ENCODE results near the gene E4F1.

DNA sequence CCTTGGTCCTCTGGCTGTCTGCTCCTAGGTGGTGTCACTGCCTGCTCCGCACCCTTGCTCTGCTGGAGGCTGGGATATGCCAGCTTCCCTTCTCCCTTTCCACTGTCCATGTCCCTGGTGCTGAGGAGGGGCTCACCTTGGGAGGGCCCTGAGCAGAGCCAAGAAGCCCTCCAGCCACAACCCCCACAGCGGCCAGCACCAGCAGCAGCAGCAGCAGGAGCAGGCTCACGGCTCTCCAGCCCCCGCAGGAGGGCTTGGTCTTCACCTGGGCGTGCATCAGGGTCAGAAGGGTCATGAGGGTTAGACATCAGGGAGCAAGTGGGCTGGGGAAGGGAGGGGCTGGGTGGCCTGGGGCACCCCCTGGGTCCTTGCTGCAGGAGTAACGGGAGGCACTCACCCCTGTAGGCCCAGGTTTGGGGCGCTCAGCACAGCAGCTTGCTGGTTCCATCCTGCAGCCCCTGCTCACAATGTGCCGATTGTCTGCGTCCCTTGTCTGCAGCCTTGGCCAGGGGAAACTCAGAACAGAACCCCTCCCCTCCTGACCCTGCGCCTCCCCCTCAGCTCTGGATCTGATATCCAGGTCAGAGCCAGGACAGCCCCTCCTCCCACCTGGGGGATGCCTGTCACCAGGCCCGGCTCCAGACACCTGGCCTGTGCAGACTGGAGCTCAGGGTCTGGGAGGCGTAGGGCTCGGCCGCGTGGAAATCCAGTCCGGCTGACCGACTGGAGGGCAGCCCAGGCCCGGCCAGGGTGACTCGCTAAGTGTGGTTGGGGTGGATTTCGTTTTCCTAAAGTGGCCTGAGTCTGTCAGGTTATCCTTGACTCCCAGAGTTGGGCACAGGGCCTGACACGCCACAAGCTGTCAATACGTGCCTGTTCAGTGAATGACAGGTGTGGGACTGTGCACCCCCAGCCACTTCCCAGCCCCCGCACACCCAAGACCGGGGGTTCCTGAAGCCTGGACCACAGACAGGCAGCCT, 12.7 kb upstream of the E4F1 start, which contains the start of gene BRICD5:
- peak; percentile 13; the same call in 1 of the 2 replicates for TF ChIP-seq POLR2A (IDR thresholded peaks at IDR 0.05; ENCODE audit: low read depth, low read length)
- no peak for TF ChIP-seq TAF1 (IDR thresholded peaks at IDR 0.05; ENCODE audit: borderline replicate concordance, low read depth, low read length)

Measured in GM12892 (cell line).